Pancreas (tissue), 10 donors: ENCODE results near the gene SWSAP1. TPM values are rescaled to one million over a fixed set of nuclear protein-coding genes. Genes with fewer than 3 reads are reported as not detected.
A peak's percentile ranks its signal among the peaks of the same experiment; 100 is the strongest.

Experiments
- ATAC-seq, 4 donors: fragments of 200-7000 bp; cut with Tn5 transposase; one replicate each; pipeline versions ENCODE4 v1.8.0 to v1.9.1; 2020; ENCODE audit warnings: mild to moderate bottlenecking in 4 of 4, moderate library complexity in 4 of 4
- DNase-seq, 6 donors: peaks; one replicate each; pipeline ENCODE4 v3.0.0-alpha.2; 2020
- FAIRE-seq: peaks from 2 replicates; lab custom pipeline; 2012; peaks lifted over from hg19 to GRCh38; lab: Jason Lieb, UNC
- H3K27ac ChIP-seq, 4 donors: fragments of 200-600 bp; sonication (generic); 1 replicate in 3 of 4; 2 replicates in 1 of 4; pipeline versions ENCODE4 v1.5.0 to v1.8.0; 2020
- H3K27me3 ChIP-seq, 4 donors: fragments of 200-600 bp; one replicate each; pipeline ENCODE4 v1.8.0; 2021
- H3K36me3 ChIP-seq, 3 donors: fragments of 200-600 bp; sonication (generic) in 1 of 3; one replicate each; pipeline versions ENCODE4 v1.5.0 to v1.8.0; 2020 to 2021
- H3K4me1 ChIP-seq, 3 donors: fragments of 200-600 bp; one replicate each; pipeline ENCODE4 v1.8.0; 2021
- H3K4me3 ChIP-seq, 4 donors: fragments of 200-600 bp; sonication (generic) in 2 of 4; one replicate each; pipeline versions ENCODE4 v1.5.0 to v1.8.0; 2020 to 2021
- H3K9me3 ChIP-seq, 4 donors: fragments of 200-600 bp; one replicate each; pipeline ENCODE4 v1.8.0; 2021
- CTCF ChIP-seq, 4 donors: fragments of 200-600 bp; sonication (generic) in 3 of 4; IDR thresholded peaks; one replicate each; pipeline versions ENCODE4 v1.5.0 to v1.8.0; 2021; ENCODE audit warnings: antibody characterized with exemption in 4 of 4
- WGBS, 2 donors: extraction: QIAGEN DNeasy Blood & Tissue Kit; methylation state at CpG; one replicate each; pipeline ENCODE4 v1.1.7; 2013; 5-methylcytosine and 5-hydroxymethylcytosine counted together
- intact Hi-C, 3 donors: fragments of 100-400 bp; cut with DNase I; formaldehyde crosslinking; loops; one replicate each; pipeline versions ENCODE4 v1.11.1 to v1.14.2; 2022
- polyA plus RNA-seq, 2 donors: library from polyadenylated mRNA; stranded (reverse); fragments of 200-250 nt; gene quantifications; one replicate each; pipeline ENCODE4 v1.2.3, GENCODE V29; 2013
- total RNA-seq, 6 donors: library from RNA; stranded (reverse); fragmentation: NEBNext Ultra II Directional in 4 of 6; extraction: Animal tissue kit (Norgen Biotek cat#: 25700) in 4 of 6; gene quantifications; one replicate each; pipeline versions ENCODE4 v1.2.1 to v1.2.4, GENCODE V29; 2021 to 2023
- donor health status: healthy with polysubstance abuse.
- donor health status: DM: no; HTN: no; CAD: no; lungs with moderate emphysema.
- donor health status: DM: no; HTN: no; CAD: no.
- donor health status: control.
- donor health status: control.
- donor health status: Bipolar disorder and iron deficiency.
- donor health status: DM: yes; HTN: yes; CAD: no.
- donor health status: DM: no; HTN: no; CAD: no.
- donor health status: DM: no; HTN: no; CAD: no.
- donor health status: DM: yes; HTN: yes; CAD: no.

Gene SWSAP1
- total and polyA plus RNA-seq, 8 donors = 0.55 to 2.7 (median 1.3) TPM

- TF ChIP-seq CTCF (IDR thresholded peaks at IDR 0.05) = no peak
- H3K4me3 ChIP-seq = peak within 1 kb of the TSS; percentile 15 to 64 (median 38)
- ATAC-seq (peak; percentile 97 to 98 (median 98)), DNase-seq (peak; percentile 88 to 98 (median 95)), FAIRE-seq (no peak)
- intact Hi-C loops = no loop called here
- peaks cover 0 to 4% (median 0%) of the 10 kb centered on the region in 3 donors for H3K4me1 ChIP-seq
- H3K9me3 ChIP-seq = no peaks in the 10 kb centered on the region
- H3K36me3 ChIP-seq = no peaks in the 10 kb centered on the region
- no peak within 1 kb of the TSS for H3K27ac ChIP-seq
- H3K27me3 ChIP-seq = no peaks in the 10 kb centered on the region
- 3 to 4% methylated on average over 46 to 60 of the region's 62 CpGs for WGBS, 2 donors
These were observed 19.0 kb upstream of the SWSAP1 start, which contains the start of gene PLPPR2 for GRCh38 chr19:11355160-11356073. TSS of gene PLPPR2 (plus strand) at chr19:11355432. CDS start at chr19:11357674, 2,242 bp downstream.

GRCh38 chr19:11356074-11356397 lies 18.4 kb upstream of the SWSAP1 start:
- 85 to 86% methylated on average over 6 of the region's 6 CpGs for WGBS, 2 donors
- FAIRE-seq (no peak), DNase-seq (no peak), ATAC-seq (peak in 1 of 4 donors; percentile 3)
- H3K4me3 ChIP-seq = peak overlapping the region in 3 of 4 donors; percentile 15 to 64 (median 42)
- no peaks in the 10 kb centered on the region for H3K9me3 ChIP-seq
- H3K27me3 ChIP-seq = no peaks in the 10 kb centered on the region
- H3K4me1 ChIP-seq = peaks cover 0 to 4% (median 0%) of the 10 kb centered on the region in 3 donors
- no peak overlapping the region for H3K27ac ChIP-seq
- intact Hi-C loops = no loop called here
- H3K36me3 ChIP-seq = no peaks in the 10 kb centered on the region
- TF ChIP-seq CTCF (IDR thresholded peaks at IDR 0.05) = no peak

GRCh38 chr19:11356676-11357550 lies 17.6 kb upstream of the SWSAP1 start:
- Histone ChIP-seq H3K9me3 (no peaks in the 10 kb centered on the region), H3K4me1 (peaks cover 0 to 4% (median 0%) of the 10 kb centered on the region in 3 donors), H3K27me3 (no peaks in the 10 kb centered on the region), H3K36me3 (no peaks in the 10 kb centered on the region), H3K27ac (no peak overlapping the region), H3K4me3 (no peak overlapping the region)
- ATAC-seq (no peak), DNase-seq (no peak), FAIRE-seq (no peak)
- intact Hi-C loops = no loop called here
- WGBS, 2 donors = 86% methylated on average over 11 of the region's 11 CpGs
- TF ChIP-seq CTCF (IDR thresholded peaks at IDR 0.05) = no peak

GRCh38 chr19:11359421-11359820 lies 15.0 kb upstream of the SWSAP1 start:
- no peaks in the 10 kb centered on the region for H3K36me3 ChIP-seq
- 86 to 89% methylated on average over 11 of the region's 11 CpGs for WGBS, 2 donors
- TF ChIP-seq CTCF (IDR thresholded peaks at IDR 0.05) = no peak

More at GRCh38 chr19:11359421-11359820, 15.0 kb upstream of the SWSAP1 start:
- Histone ChIP-seq H3K27me3 (no peaks in the 10 kb centered on the region), H3K9me3 (no peaks in the 10 kb centered on the region), H3K27ac (no peak overlapping the region), H3K4me3 (no peak overlapping the region), H3K4me1 (peaks cover 0 to 4% (median 0%) of the 10 kb centered on the region in 3 donors)
- ATAC-seq (no peak), DNase-seq (no peak), FAIRE-seq (no peak)
- intact Hi-C loops = no loop called here
